Loucy (cell line): ENCODE measurements around the gene IGSF21.

ENCODE experiments used
- H2AFZ ChIP-seq: fragments of 200-600 bp; sonication (generic); 2 replicates; pipeline ENCODE4 v1.6.0; 2016; ENCODE audit warnings: antibody characterized with exemption, mild to moderate bottlenecking, low read length, moderate library complexity
- H3F3A ChIP-seq: fragments of 200-600 bp; 2 replicates; pipeline ENCODE4 v1.6.0; 2016; ENCODE audit warnings: antibody characterized with exemption, low read depth, mild to moderate bottlenecking
- H3K27me3 ChIP-seq: fragments of 200-600 bp; sonication (generic); 2 replicates; pipeline ENCODE4 v1.6.1; 2014; ENCODE audit warnings: low read length, mild to moderate bottlenecking; ENCODE audit not compliant: insufficient read depth, poor library complexity, severe bottlenecking
- H3K36me3 ChIP-seq: fragments of 200-600 bp; sonication (generic); 2 replicates; pipeline ENCODE4 v1.6.1; 2016; ENCODE audit warnings: low read length; ENCODE audit not compliant: insufficient read depth
- H3K4me1 ChIP-seq: fragments of 200-600 bp; sonication (generic); 2 replicates; pipeline ENCODE4 v1.5.1; 2014; ENCODE audit warnings: low read length, mild to moderate bottlenecking; ENCODE audit not compliant: insufficient read depth, poor library complexity, severe bottlenecking
- H3K4me2 ChIP-seq: fragments of 200-600 bp; sonication (generic); 2 replicates; pipeline ENCODE4 v1.6.0; 2014; ENCODE audit warnings: antibody characterized with exemption, low read length, low read depth, mild to moderate bottlenecking; ENCODE audit not compliant: poor library complexity, severe bottlenecking
- H3K4me3 ChIP-seq: fragments of 200-600 bp; sonication (generic); 2 replicates; pipeline ENCODE4 v1.5.1; 2014; ENCODE audit warnings: low read length, mild to moderate bottlenecking, mixed read lengths; ENCODE audit not compliant: poor library complexity, severe bottlenecking
- H3K79me2 ChIP-seq: fragments of 200-600 bp; sonication (generic); 2 replicates; pipeline ENCODE4 v1.6.1; 2014; ENCODE audit warnings: low read length; ENCODE audit not compliant: insufficient read depth
- H3K9ac ChIP-seq: fragments of 200-600 bp; sonication (generic); 2 replicates; pipeline ENCODE4 v1.6.0; 2014; ENCODE audit warnings: mild to moderate bottlenecking, low read depth, low read length, moderate library complexity; ENCODE audit not compliant: poor library complexity, severe bottlenecking
- H3K9me2 ChIP-seq: fragments of 200-600 bp; sonication (generic); replicated peaks from 2 replicates; pipeline ENCODE4 v1.6.1; 2016; ENCODE audit warnings: low read depth, low read length, mixed read lengths
- H3K9me3 ChIP-seq: fragments of 200-600 bp; sonication (generic); 2 replicates; pipeline ENCODE4 v1.6.1; 2014; ENCODE audit warnings: mild to moderate bottlenecking, antibody characterized with exemption, low read length, low read depth; ENCODE audit not compliant: insufficient read depth
- H4K20me1 ChIP-seq: fragments of 200-600 bp; sonication (generic); 2 replicates; pipeline ENCODE4 v1.6.0; 2014; ENCODE audit warnings: antibody characterized with exemption, low read length, mild to moderate bottlenecking; ENCODE audit not compliant: insufficient read depth, poor library complexity, severe bottlenecking
- CTCF ChIP-seq: fragments of 200-600 bp; sonication (generic); conservative IDR thresholded peaks from 2 replicates; pipeline ENCODE4 v1.5.1; 2014; ENCODE audit warnings: mild to moderate bottlenecking, antibody characterized with exemption, low read length
- EZH2phosphoT487 ChIP-seq: fragments of 200-600 bp; IDR thresholded peaks from 2 replicates; pipeline ENCODE4 v1.6.1; 2018; ENCODE audit warnings: antibody characterized with exemption, mild to moderate bottlenecking, moderate library complexity, borderline replicate concordance

IGSF21 gene

GRCh38 chr1:18066576-18066975, 41.0 kb upstream of the IGSF21 start:
- no peaks in the 10 kb centered on the region for H3F3A ChIP-seq
- no peaks in the 10 kb centered on the region for H4K20me1 ChIP-seq
- no peaks in the 10 kb centered on the region for H3K4me1 ChIP-seq
- no peak overlapping the region for H3K4me3 ChIP-seq
- H3K36me3 ChIP-seq = no peaks in the 10 kb centered on the region
- H3K9me3 ChIP-seq = no peaks in the 10 kb centered on the region; the same call in 1 of the 2 replicates
- no peak overlapping the region for H3K4me2 ChIP-seq
- H3K9ac ChIP-seq = no peak overlapping the region
- TF ChIP-seq EZH2phosphoT487 (no peak), CTCF (no peak)
- H3K79me2 ChIP-seq = no peaks in the 10 kb centered on the region
- no peaks in the 10 kb centered on the region for H3K27me3 ChIP-seq
- no peaks in the 10 kb centered on the region for H3K9me2 ChIP-seq
- no peak overlapping the region for H2AFZ ChIP-seq

GRCh38 chr1:18069903-18070302, 37.7 kb upstream of the IGSF21 start:
- H3K79me2 ChIP-seq = no peaks in the 10 kb centered on the region
- H3K27me3 ChIP-seq = no peaks in the 10 kb centered on the region
- no peaks in the 10 kb centered on the region for H4K20me1 ChIP-seq
- H3K4me2 ChIP-seq = no peak overlapping the region
- H3K4me3 ChIP-seq = no peak overlapping the region
- H3K4me1 ChIP-seq = no peaks in the 10 kb centered on the region
- H3K9me2 ChIP-seq = no peaks in the 10 kb centered on the region
- H2AFZ ChIP-seq = no peak overlapping the region
- H3K36me3 ChIP-seq = no peaks in the 10 kb centered on the region
- H3K9me3 ChIP-seq = no peaks in the 10 kb centered on the region
- TF ChIP-seq CTCF (no peak), EZH2phosphoT487 (no peak)
- no peak overlapping the region for H3K9ac ChIP-seq
- no peaks in the 10 kb centered on the region for H3F3A ChIP-seq

GRCh38 chr1:18072066-18072465, 35.5 kb upstream of the IGSF21 start:
- H3F3A ChIP-seq = no peaks in the 10 kb centered on the region
- H3K4me2 ChIP-seq = no peak overlapping the region
- no peak overlapping the region for H2AFZ ChIP-seq
- no peaks in the 10 kb centered on the region for H3K9me2 ChIP-seq
- no peak overlapping the region for H3K9ac ChIP-seq
- H3K27me3 ChIP-seq = no peaks in the 10 kb centered on the region
- H3K4me3 ChIP-seq = no peak overlapping the region
- H3K36me3 ChIP-seq = no peaks in the 10 kb centered on the region
- no peaks in the 10 kb centered on the region for H4K20me1 ChIP-seq
- H3K9me3 ChIP-seq = no peaks in the 10 kb centered on the region
- no peaks in the 10 kb centered on the region for H3K4me1 ChIP-seq
- H3K79me2 ChIP-seq = no peaks in the 10 kb centered on the region
- TF ChIP-seq EZH2phosphoT487 (no peak), CTCF (no peak)
